Nephron (organoid): Measurements from ENCODE around the gene FAH.

Experiments used
- H3K27ac Mint-ChIP-seq, 3 experiments: 2 replicates each; pipeline ENCODE4 v1.8.0; 2020; ENCODE audit warnings: mixed read lengths in 3 of 3, mild to moderate bottlenecking in 2 of 3, moderate library complexity in 1 of 3
- H3K27me3 Mint-ChIP-seq: 2 replicates; pipeline ENCODE4 v1.8.0; 2021; ENCODE audit warnings: low read depth, mild to moderate bottlenecking, moderate library complexity, mixed read lengths
- H3K36me3 Mint-ChIP-seq: 2 replicates; pipeline ENCODE4 v1.8.0; 2020; ENCODE audit warnings: low read depth, mixed read lengths
- H3K4me1 Mint-ChIP-seq: 2 replicates; pipeline ENCODE4 v1.8.0; 2020; ENCODE audit warnings: mixed read lengths
- H3K4me3 Mint-ChIP-seq, 3 experiments: 2 replicates each; pipeline ENCODE4 v1.8.0; 2020; ENCODE audit warnings: mild to moderate bottlenecking in 3 of 3, mixed read lengths in 3 of 3, moderate library complexity in 2 of 3
- H3K9me3 Mint-ChIP-seq: 2 replicates; pipeline ENCODE4 v1.8.0; 2020; ENCODE audit warnings: mixed read lengths
- CTCF ChIP-seq, 3 experiments: fragments of 200-600 bp; sonication (generic); IDR thresholded peaks; one replicate each; pipeline ENCODE4 v1.5.0; 2021; ENCODE audit warnings: antibody characterized with exemption in 3 of 3; ENCODE audit not compliant: unreplicated experiment in 3 of 3

Gene FAH

DNA sequence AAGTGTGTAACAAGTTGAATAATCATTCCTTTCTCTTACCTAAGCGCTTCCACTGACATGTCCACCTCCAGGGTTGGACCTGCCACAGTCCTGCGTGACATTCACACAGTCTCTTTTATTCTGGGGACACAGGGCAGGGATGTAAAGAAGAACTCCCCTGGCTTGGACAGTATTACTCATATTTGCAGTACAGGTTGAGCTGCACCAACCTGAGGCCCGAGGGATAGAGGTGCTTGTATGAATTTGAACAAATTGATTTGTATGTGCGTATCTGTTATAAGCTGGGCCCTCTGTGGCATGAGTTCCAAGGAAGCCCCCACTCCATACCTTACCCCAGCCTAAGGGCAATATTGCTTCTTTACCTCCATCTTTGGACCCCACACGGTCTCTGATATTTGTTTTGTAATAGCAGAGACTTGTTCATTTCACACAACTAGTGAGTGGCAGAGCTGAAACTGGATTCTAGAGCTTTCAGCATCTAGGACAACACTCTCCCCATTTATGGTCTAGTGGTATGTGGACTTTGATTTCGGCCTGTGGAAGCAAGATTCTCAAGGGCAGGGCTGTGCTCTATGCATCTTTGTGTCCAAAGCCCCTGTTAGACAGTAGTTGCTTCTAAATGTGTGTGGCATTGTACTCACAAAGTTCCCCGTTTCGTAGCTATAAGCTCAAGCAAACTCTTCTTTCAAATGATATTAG is 39.2 kb downstream of the FAH start:
- Mint-ChIP-seq H3K36me3 (peaks cover 15% of the 10 kb centered on the region), H3K27ac (peak overlapping the region in 1 of 3 experiments; percentile 35), H3K4me1 (peaks cover 22% of the 10 kb centered on the region), H3K27me3 (no peaks in the 10 kb centered on the region), H3K4me3 (no peak overlapping the region), H3K9me3 (no peaks in the 10 kb centered on the region)
- TF ChIP-seq CTCF (IDR thresholded peaks at IDR 0.05; ENCODE audit: unreplicated experiment in 3 of 3): no peak

DNA sequence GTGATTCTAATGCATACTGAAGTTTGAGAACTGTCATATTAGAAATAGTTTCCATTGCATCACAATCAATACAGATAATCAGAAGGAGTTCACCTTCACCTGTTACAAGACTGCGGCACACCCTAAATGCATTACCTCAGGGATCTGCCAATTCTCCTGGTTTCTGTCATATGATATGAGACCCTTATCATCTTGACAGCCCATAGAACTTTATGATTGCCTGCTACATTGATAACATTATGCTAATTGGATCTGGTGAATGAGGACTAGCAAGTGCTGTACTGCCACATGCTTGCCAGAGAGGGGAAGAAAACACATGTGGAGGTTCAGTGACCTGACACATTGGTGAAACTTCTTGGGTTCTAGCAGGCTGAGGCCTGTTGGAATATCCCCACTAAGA is 41.4 kb downstream of the FAH start:
- H3K4me1 Mint-ChIP-seq: peaks cover 18% of the 10 kb centered on the region
- no peak overlapping the region for H3K27ac Mint-ChIP-seq
- H3K4me3 Mint-ChIP-seq: no peak overlapping the region
- H3K36me3 Mint-ChIP-seq: no peaks in the 10 kb centered on the region
- no peaks in the 10 kb centered on the region for H3K9me3 Mint-ChIP-seq
- no peak for TF ChIP-seq CTCF (IDR thresholded peaks at IDR 0.05; ENCODE audit: unreplicated experiment in 3 of 3)
- no peaks in the 10 kb centered on the region for H3K27me3 Mint-ChIP-seq

DNA sequence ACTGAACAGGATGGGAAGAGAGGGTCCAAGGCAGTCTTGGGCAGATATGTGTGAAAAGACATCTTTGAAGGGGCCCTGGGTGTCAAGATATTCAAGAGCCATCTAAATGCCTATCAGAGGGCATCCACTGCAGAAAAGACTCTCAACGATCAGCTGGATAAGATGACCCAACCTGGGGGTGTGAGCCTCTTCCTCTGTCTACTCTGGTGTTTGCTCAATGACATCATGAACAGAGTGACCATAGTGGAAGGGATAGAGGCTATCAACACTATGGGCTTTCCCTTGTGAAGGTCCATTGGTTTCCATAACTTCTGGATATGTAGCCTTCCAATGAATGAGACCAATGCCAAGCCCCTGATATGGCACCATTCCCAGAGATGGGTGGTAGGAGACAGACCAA is 42.1 kb downstream of the FAH start:
- Mint-ChIP-seq H3K4me1 (peaks cover 18% of the 10 kb centered on the region), H3K4me3 (no peak overlapping the region), H3K27me3 (no peaks in the 10 kb centered on the region), H3K36me3 (no peaks in the 10 kb centered on the region), H3K27ac (no peak overlapping the region), H3K9me3 (no peaks in the 10 kb centered on the region)
- TF ChIP-seq CTCF (IDR thresholded peaks at IDR 0.05; ENCODE audit: unreplicated experiment in 3 of 3): no peak

DNA sequence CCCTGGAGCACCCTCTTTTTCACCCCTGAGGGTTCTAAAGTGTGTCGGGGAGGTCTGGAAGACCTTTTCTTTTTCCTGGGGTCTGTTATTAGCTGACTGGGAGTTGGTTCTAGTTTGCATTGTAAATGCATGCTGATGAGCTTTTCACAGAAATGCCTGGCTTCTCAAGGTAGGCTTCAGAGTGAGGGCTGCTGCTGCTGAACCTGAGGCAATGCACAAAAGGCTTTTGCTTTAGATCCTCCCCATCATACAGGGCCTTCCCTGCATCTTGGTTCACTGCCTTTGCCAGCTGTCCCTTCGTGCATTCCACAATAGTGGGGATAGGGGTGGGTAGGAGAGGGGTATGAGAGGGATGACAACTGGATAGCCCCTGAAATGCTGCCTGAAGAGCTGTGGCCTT is 46.6 kb downstream of the FAH start:
- Mint-ChIP-seq H3K9me3 (no peaks in the 10 kb centered on the region), H3K36me3 (no peaks in the 10 kb centered on the region), H3K27ac (peak overlapping the region in 1 of 3 experiments; percentile 18)

DNA sequence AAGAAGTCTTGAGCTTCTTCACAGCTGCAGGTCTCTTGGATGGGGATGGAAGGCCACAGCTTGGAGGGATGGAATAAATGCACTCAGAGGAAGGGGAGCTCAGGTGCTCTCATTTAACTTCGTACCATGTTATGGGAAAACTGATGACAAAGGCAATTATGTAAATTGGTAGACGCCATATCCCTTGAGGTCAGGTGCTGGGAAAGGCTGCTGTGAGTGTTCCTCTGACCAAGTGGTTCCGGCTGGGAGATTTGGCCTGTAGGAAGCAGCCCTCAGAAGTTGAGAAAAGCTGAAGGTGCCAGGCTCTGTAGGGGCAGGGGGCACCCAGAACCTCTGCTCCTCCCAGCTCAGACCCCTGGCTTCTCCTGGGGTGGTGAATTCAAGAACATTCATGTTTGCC is 47.1 kb downstream of the FAH start:
- no peak overlapping the region for H3K27ac Mint-ChIP-seq
- H3K9me3 Mint-ChIP-seq: no peaks in the 10 kb centered on the region
- peaks cover 11% of the 10 kb centered on the region for H3K4me1 Mint-ChIP-seq
- H3K27me3 Mint-ChIP-seq: no peaks in the 10 kb centered on the region
- H3K36me3 Mint-ChIP-seq: no peaks in the 10 kb centered on the region
- TF ChIP-seq CTCF (IDR thresholded peaks at IDR 0.05; ENCODE audit: unreplicated experiment in 3 of 3): no peak
- no peak overlapping the region for H3K4me3 Mint-ChIP-seq

More for the DNA sequence above, 46.6 kb downstream of the FAH start:
- TF ChIP-seq CTCF (IDR thresholded peaks at IDR 0.05; ENCODE audit: unreplicated experiment in 3 of 3): no peak
- peaks cover 11% of the 10 kb centered on the region for H3K4me1 Mint-ChIP-seq
- H3K27me3 Mint-ChIP-seq: no peaks in the 10 kb centered on the region
- H3K4me3 Mint-ChIP-seq: no peak overlapping the region
